ENCODE results near the gene PHACTR3.

The PHACTR3 gene

DNA sequence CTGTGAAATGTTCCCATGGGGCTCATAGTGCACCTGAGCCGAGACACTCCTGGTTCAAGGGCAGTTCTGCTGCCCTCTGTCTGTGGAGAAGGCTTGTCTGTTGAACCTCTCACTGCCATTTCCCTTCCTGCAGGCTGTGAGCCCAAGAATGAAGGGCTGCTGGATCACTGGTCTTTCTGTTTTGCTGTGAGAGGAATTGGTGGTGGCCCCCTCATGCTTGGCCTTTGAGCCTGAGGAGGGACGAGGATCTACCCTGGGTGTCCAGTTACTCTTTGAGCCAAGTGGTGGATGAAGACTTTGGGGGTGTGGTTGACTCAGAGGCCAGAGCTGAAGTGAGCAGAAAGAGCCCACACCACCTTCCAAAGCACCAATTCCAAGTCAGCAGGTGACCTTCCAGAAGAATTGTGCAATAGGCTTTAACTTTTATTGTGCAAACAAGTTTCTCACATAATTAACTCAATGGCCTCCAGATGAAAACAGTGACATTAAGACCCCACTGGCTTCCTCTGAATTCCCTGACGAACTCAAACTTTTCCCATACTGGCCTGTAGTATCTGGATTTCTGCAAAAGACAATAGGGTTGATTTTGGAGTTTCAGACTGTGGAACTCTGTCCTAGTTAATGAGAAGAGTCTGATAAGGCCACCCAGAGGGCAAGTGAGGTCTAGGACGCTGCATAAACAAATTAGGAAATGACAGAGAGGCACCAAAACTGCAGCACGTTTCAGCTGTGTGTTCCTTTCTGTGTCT lies 101.5 kb downstream of the PHACTR3 start:
- TF ChIP-seq, protein P1, sequence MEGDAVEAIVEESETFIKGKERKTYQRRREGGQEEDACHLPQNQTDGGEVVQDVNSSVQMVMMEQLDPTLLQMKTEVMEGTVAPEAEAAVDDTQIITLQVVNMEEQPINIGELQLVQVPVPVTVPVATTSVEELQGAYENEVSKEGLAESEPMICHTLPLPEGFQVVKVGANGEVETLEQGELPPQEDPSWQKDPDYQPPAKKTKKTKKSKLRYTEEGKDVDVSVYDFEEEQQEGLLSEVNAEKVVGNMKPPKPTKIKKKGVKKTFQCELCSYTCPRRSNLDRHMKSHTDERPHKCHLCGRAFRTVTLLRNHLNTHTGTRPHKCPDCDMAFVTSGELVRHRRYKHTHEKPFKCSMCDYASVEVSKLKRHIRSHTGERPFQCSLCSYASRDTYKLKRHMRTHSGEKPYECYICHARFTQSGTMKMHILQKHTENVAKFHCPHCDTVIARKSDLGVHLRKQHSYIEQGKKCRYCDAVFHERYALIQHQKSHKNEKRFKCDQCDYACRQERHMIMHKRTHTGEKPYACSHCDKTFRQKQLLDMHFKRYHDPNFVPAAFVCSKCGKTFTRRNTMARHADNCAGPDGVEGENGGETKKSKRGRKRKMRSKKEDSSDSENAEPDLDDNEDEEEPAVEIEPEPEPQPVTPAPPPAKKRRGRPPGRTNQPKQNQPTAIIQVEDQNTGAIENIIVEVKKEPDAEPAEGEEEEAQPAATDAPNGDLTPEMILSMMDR (IDR thresholded peaks at IDR 0.05; ENCODE audit: insufficient read depth, low read depth, low read length, missing control alignments), result no peak
- DNase-seq (ENCODE audit: low read depth), result no peak
- no peak overlapping the region for H3K4me3 ChIP-seq (ENCODE audit: low read length)

DNA sequence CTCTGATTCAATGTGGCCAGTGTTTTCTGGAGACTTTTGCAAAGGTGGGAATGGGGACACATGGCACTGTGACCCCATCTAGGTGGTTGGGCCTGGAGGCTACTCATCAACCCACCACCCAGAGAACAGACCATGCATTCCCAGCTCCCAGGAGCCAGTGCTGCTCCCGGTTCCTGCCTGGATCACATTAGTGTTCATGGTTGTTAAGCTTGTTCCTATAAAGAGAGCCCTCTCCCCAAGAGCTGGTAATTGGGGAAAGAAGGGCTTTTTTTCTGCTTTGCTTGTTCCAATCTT lies 102.0 kb downstream of the PHACTR3 start:
- no peak overlapping the region for H3K4me3 ChIP-seq (ENCODE audit: low read length)
- DNase-seq (ENCODE audit: low read depth), result no peak
- TF ChIP-seq, protein P1 (IDR thresholded peaks at IDR 0.05; ENCODE audit: insufficient read depth, low read depth, low read length, missing control alignments), result no peak

DNA sequence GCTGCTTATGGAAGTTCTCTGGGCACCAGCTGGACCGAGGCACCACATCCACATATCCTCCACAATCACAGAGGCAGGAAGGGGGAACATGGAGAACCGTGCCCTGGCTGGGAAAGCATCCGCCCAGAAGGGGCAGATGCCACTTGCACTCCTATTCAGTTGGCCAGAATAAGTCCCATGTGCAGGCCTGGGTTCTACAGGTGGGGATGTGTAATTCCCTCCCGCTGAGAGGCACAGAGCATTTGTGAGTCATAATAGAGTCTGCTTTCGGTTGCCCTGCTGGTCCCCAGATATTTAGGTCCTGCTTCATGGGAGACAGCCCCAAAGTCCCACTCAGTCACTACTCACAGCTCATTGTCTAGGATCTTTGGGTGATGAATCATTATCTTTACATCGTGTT lies 104.0 kb downstream of the PHACTR3 start:
- H3K4me3 ChIP-seq (ENCODE audit: low read length), result no peak overlapping the region
- DNase-seq (ENCODE audit: low read depth), result no peak
- TF ChIP-seq, protein P1 (IDR thresholded peaks at IDR 0.05; ENCODE audit: insufficient read depth, low read depth, low read length, missing control alignments), result no peak

DNA sequence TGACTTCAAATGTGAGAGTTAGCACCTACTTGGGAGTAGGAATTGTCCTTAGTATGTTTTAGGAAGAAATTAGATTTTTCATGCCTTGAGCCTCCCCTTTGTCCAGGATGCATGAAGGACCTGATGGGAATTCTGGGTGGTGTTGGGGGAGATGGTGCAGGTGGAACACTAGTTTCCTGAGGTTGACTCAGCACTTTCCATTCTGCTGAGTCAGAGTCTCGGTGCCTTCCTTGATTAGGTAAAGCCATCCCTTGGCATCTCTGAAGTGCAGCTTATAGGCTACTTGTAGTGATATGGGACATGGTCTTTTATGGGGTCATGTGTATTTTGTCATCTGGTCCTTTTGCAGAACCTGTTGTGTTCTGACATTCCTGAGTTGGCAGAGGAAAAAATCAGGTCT lies 105.3 kb downstream of the PHACTR3 start:
- TF ChIP-seq, protein P1 (IDR thresholded peaks at IDR 0.05; ENCODE audit: insufficient read depth, low read depth, low read length, missing control alignments), result no peak
- H3K4me3 ChIP-seq (ENCODE audit: low read length), result no peak overlapping the region
- no peak for DNase-seq (ENCODE audit: low read depth)

DNA sequence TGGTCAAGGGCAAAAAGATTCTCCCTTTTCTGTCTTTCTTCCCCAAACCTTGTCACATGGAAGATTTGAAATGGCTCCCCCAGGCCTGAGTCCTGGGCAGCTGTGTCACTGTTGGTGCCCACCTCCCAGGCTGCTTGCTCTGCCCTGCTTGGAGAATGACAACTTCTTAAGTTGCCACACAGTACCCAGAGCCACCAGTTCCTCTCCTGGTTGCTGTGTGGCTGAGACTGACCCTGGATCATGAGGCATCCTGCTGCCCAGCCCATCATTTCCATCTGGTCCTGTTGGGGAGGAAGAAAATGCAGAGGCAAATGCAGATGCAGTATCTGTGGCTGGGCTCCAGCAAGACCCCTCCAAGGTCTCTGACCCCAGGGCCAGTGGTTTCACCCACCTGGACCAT lies 113.7 kb downstream of the PHACTR3 start:
- no peak for DNase-seq (ENCODE audit: low read depth)
- no peak overlapping the region for H3K4me3 ChIP-seq (ENCODE audit: low read length)
- TF ChIP-seq, protein P1 (IDR thresholded peaks at IDR 0.05; ENCODE audit: insufficient read depth, low read depth, low read length, missing control alignments), result no peak

DNA sequence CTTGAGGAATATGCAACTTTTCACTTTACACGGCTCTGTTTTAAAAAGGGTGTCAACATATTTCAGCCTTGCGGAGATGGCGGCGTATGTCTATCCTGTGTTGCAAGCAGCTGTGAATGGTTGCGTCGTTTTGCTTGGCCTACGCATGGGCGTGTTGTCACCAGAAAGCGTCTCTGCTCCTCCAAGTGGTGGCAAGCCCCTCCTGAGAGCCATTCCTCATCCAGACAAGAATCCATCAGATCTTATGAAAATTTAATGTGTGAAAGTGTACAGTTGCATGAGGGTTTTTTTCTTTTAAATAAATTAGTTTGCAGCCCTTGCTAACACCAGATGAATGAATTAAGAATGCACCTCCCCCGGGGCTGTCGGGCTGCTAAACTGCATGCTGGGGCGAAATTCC lies 114.4 kb downstream of the PHACTR3 start:
- DNase-seq (ENCODE audit: low read depth), result no peak
- no peak overlapping the region for H3K4me3 ChIP-seq (ENCODE audit: low read length)
- TF ChIP-seq, protein P1 (IDR thresholded peaks at IDR 0.05; ENCODE audit: insufficient read depth, low read depth, low read length, missing control alignments), result no peak

DNA sequence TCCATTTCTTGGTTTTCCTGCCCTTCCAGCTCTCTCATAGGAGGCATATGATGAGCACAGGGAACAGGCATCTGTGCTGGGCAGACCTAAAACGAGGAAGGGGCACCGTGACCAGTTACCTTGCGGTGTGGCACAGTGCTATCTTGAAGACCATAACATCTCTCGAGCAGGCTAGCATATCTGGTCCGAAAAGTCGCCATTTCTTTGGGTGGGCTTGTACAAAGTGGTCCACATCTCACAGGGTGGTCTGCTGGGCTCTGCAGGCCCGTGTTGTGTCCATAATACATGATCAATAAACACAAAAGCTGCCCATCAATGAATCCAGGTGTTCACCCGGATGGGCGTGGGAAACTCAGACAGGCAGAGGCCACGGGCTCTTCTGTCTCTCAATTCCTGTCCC lies 115.7 kb downstream of the PHACTR3 start:
- TF ChIP-seq, protein P1 (IDR thresholded peaks at IDR 0.05; ENCODE audit: insufficient read depth, low read depth, low read length, missing control alignments), result no peak
- DNase-seq (ENCODE audit: low read depth), result no peak
- H3K4me3 ChIP-seq (ENCODE audit: low read length), result no peak overlapping the region

Data from epithelial cell of esophagus (primary cell).